ENCODE results near the gene TINCR.

- TF ChIP-seq POLR2A (IDR thresholded peaks at IDR 0.05; ENCODE audit: insufficient read depth in 1 of 2, low read depth in 2 of 2, low read length in 2 of 2) (no peak), ZNF18 (CRISPR knock-in tag; IDR thresholded peaks at IDR 0.05; ENCODE audit: insufficient replicate concordance) (no peak), MNT (IDR thresholded peaks at IDR 0.05) (no peak), NR2C2 (CRISPR knock-in tag; IDR thresholded peaks at IDR 0.05; ENCODE audit: borderline replicate concordance) (no peak), SOX6 (IDR thresholded peaks at IDR 0.05) (no peak), SOX6 (CRISPR knock-in tag; IDR thresholded peaks at IDR 0.05) (no peak), CHD4 (IDR thresholded peaks at IDR 0.05; ENCODE audit: borderline replicate concordance, low read length) (no peak), NFE2L1 (CRISPR knock-in tag; IDR thresholded peaks at IDR 0.05; ENCODE audit: borderline replicate concordance) (no peak), GABPA (IDR thresholded peaks at IDR 0.05; ENCODE audit: low read depth, low read length) (no peak), GABPA (CRISPR knock-in tag; IDR thresholded peaks at IDR 0.05; ENCODE audit: low read depth) (no peak), ZEB1 (IDR thresholded peaks at IDR 0.05; ENCODE audit: insufficient replicate concordance, low read depth) (no peak)
Observed at GRCh38 chr19:5608291-5608690, 40.5 kb upstream of the TINCR start.

Measured in HepG2 (cell line).